Measurements from ENCODE around the gene CHIC2. TPM values are rescaled to one million over a fixed set of nuclear protein-coding genes. Genes with fewer than 3 reads are reported as not detected.

Gene CHIC2
- total and polyA plus RNA-seq, 2 of the 8 experiments (the other 6 are each of a cell fraction or from before 2014, with no cell fraction given) = 4.5 to 10.9 TPM

DNA sequence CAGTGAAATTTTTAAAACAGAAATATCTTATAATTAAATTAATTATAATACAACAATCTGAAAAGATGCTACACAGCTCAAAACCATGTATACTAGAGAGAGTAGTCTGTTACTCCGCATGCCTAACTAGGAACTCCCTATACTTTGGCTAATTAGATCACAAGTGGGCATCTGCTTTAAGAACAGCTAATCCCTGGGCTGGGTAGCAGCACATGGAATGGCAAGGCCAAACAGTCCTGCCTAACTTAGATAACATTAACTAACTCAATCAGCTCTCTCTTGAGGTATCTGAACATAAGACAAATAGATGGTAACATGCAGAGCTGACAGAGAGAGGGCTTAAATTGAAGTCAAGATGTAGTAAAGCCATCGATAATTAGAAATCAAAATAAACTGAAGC lies 9.9 kb downstream of the CHIC2 start:
- H3K23ac ChIP-seq (ENCODE audit: insufficient read length) = no peak overlapping the region
- H3K79me1 ChIP-seq (ENCODE audit: low read depth, low read length) = no peaks in the 10 kb centered on the region; the same call in 1 of the 2 replicates
- H3K4ac ChIP-seq (replicated peaks; ENCODE audit: insufficient read length, low read depth, low read length) = no peak overlapping the region
- H3K56ac ChIP-seq (replicated peaks; ENCODE audit: insufficient read length, low read depth, low read length) = no peak overlapping the region
- H2BK15ac ChIP-seq (ENCODE audit: low read length) = no peak overlapping the region
- no peak for TF ChIP-seq EP300 (IDR thresholded peaks at IDR 0.05; ENCODE audit: borderline replicate concordance in 1 of 2, low read depth in 2 of 2, low read length in 2 of 2)
- TF ChIP-seq, protein P1, sequence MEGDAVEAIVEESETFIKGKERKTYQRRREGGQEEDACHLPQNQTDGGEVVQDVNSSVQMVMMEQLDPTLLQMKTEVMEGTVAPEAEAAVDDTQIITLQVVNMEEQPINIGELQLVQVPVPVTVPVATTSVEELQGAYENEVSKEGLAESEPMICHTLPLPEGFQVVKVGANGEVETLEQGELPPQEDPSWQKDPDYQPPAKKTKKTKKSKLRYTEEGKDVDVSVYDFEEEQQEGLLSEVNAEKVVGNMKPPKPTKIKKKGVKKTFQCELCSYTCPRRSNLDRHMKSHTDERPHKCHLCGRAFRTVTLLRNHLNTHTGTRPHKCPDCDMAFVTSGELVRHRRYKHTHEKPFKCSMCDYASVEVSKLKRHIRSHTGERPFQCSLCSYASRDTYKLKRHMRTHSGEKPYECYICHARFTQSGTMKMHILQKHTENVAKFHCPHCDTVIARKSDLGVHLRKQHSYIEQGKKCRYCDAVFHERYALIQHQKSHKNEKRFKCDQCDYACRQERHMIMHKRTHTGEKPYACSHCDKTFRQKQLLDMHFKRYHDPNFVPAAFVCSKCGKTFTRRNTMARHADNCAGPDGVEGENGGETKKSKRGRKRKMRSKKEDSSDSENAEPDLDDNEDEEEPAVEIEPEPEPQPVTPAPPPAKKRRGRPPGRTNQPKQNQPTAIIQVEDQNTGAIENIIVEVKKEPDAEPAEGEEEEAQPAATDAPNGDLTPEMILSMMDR (IDR thresholded peaks at IDR 0.05; ENCODE audit: control extremely low read depth in 1 of 3, insufficient read depth in 1 of 3, low read depth in 1 of 3, low read length in 3 of 3) = no peak
- TF ChIP-seq KDM4A (IDR thresholded peaks at IDR 0.05; ENCODE audit: low read depth, low read length, severe bottlenecking) = no peak
- no peak for TF ChIP-seq CHD2 (IDR thresholded peaks at IDR 0.05; ENCODE audit: low read length)
- TF ChIP-seq NANOG (IDR thresholded peaks at IDR 0.05; ENCODE audit: insufficient read depth, low read depth, low read length, poor library complexity, severe bottlenecking) = no peak
- no peak for TF ChIP-seq GABPA (IDR thresholded peaks at IDR 0.05; ENCODE audit: borderline replicate concordance, insufficient read depth, low read length)
- no peak for TF ChIP-seq TCF12 (IDR thresholded peaks at IDR 0.05; ENCODE audit: low read depth, low read length)
- no peak for FAIRE-seq
- H3K79me2 ChIP-seq (ENCODE audit: control insufficient read depth in 1 of 2, insufficient read depth in 2 of 2, low read length in 2 of 2) = peaks cover 0 to 57% of the 10 kb centered on the region in 2 experiments; a peak in 3 of 4 replicates
- H4K8ac ChIP-seq (ENCODE audit: extremely low read depth, insufficient read depth, low read length) = no peak overlapping the region
- H3K4me2 ChIP-seq (ENCODE audit: insufficient read depth in 1 of 2, low read depth in 2 of 2, low read length in 2 of 2) = no peak overlapping the region
- H2BK20ac ChIP-seq (ENCODE audit: low read length) = no peak overlapping the region
- no peak overlapping the region for H4K91ac ChIP-seq (replicated peaks; ENCODE audit: insufficient read length, low read length)
- H3K9ac ChIP-seq (replicated peaks in 1 of 4; ENCODE audit: extremely low read depth in 1 of 4, low read depth in 3 of 4, low read length in 3 of 4) = no peak overlapping the region
- H3K18ac ChIP-seq (ENCODE audit: extremely low read depth, low read length) = no peak overlapping the region
- no peak overlapping the region for H2AFZ ChIP-seq (ENCODE audit: low read length)
- no peaks in the 10 kb centered on the region for H4K20me1 ChIP-seq (replicated peaks in 1 of 2; ENCODE audit: control insufficient read depth in 1 of 2, insufficient read depth in 2 of 2, low read length in 2 of 2)
- no peak overlapping the region for H4K5ac ChIP-seq (ENCODE audit: insufficient read length, low read depth, low read length)
- H2BK120ac ChIP-seq (replicated peaks; ENCODE audit: low read depth, low read length) = no peak overlapping the region
- H3K4me1 ChIP-seq (replicated peaks in 1 of 4; ENCODE audit: control insufficient read depth in 3 of 4, insufficient read depth in 4 of 4, low read length in 3 of 4) = no peaks in the 10 kb centered on the region
- no peak for DNase-seq (ENCODE audit: low read depth in 1 of 2, low spot score in 2 of 2)
- no peak overlapping the region for H2AK5ac ChIP-seq (ENCODE audit: low read depth, low read length)
- no peak overlapping the region for H2BK12ac ChIP-seq (ENCODE audit: low read depth, low read length)
- no peak overlapping the region for H3K4me3 ChIP-seq (ENCODE audit: extremely low read depth in 1 of 4, insufficient read depth in 2 of 4, low read depth in 3 of 4, low read length in 4 of 4)
- ChIA-PET POLR2A (ENCODE audit: partially characterized antibody) (interaction anchor here (0.9 kb wide), 1 partner anchor 9 kb away, joined by 3 read pairs; no protein-coding TSS in a partner anchor), CTCF (ENCODE audit: partially characterized antibody) (no interaction called here)
- no peaks in the 10 kb centered on the region for H3K27me3 ChIP-seq (replicated peaks in 1 of 4; ENCODE audit: control insufficient read depth in 3 of 4, extremely low read depth in 1 of 4, insufficient read depth in 3 of 4, low read length in 3 of 4)
- 87% methylated on average over 2 of the region's 2 CpGs; no CpG with 5 or more reads in 1 of the 2 experiments for WGBS, 2 experiments (ENCODE audit: extremely low coverage in 1 of 2, insufficient coverage in 1 of 2, insufficient read length in 1 of 2, insufficient replicate concordance in 2 of 2, low coverage in 1 of 2, low lambda C conversion rate in 2 of 2, missing lambda C conversion rate in 1 of 2)
- H3K9me3 ChIP-seq (ENCODE audit: insufficient read depth in 2 of 2, low read depth in 1 of 2, low read length in 1 of 2) = no peaks in the 10 kb centered on the region
- no peak overlapping the region for H3K14ac ChIP-seq (ENCODE audit: insufficient read length)
- H2BK5ac ChIP-seq (ENCODE audit: low read depth, low read length) = no peak overlapping the region
- no peaks in the 10 kb centered on the region for H3K36me3 ChIP-seq (ENCODE audit: control insufficient read depth in 2 of 4, insufficient read depth in 4 of 4, low read length in 3 of 4)
- no peak overlapping the region for H3K27ac ChIP-seq (ENCODE audit: low read depth, low read length)
- no peaks in the 10 kb centered on the region; the same call in 1 of the 2 replicates for H3K23me2 ChIP-seq (ENCODE audit: low read depth, low read length)

Data from H1 (cell line).